ENCODE measurements around the gene UNC93B1. TPM values are rescaled to one million over a fixed set of nuclear protein-coding genes. Genes with fewer than 3 reads are reported as not detected.
A peak's percentile ranks its signal among the peaks of the same experiment; 100 is the strongest.

UNC93B1 gene
- total and polyA plus RNA-seq, 8 donors: 11.6 to 215 (median 35.1) TPM

GRCh38 chr11:68051191-68052136, 47.6 kb upstream of the UNC93B1 start:
- Histone ChIP-seq H3K4me3 (no peak overlapping the region), H3K9me3 (no peaks in the 10 kb centered on the region), H3K4me1 (peaks cover 0 to 11% (median 5%) of the 10 kb centered on the region in 4 donors), H3K27me3 (no peaks in the 10 kb centered on the region), H3K27ac (peak overlapping the region in 4 of 5 donors; percentile 4 to 46 (median 16)), H3K36me3 (peaks cover 34 to 91% (median 83%) of the 10 kb centered on the region in 4 donors)
- WGBS, 5 donors: 46 to 65% (median 58%) methylated on average over 10 to 14 of the region's 14 CpGs
- peak in 1 of 2 donors; percentile 25 for DNase-seq
- intact Hi-C loops (cut with DNase I; ENCODE audit: low total_unique reads): no loop called here
- no peak for TF ChIP-seq POLR2A (IDR thresholded peaks at IDR 0.05)
- no peak for TF ChIP-seq CTCF (IDR thresholded peaks at IDR 0.05)
- TF ChIP-seq EP300 (IDR thresholded peaks at IDR 0.05): no peak
- TF ChIP-seq POLR2AphosphoS5 (IDR thresholded peaks at IDR 0.05): no peak

- TF ChIP-seq POLR2A (IDR thresholded peaks at IDR 0.05): no peak
- TF ChIP-seq POLR2AphosphoS5 (IDR thresholded peaks at IDR 0.05): no peak
- TF ChIP-seq EP300 (IDR thresholded peaks at IDR 0.05): no peak
- TF ChIP-seq CTCF (IDR thresholded peaks at IDR 0.05): no peak
- 80 to 95% (median 92%) methylated on average over 2 to 18 of the region's 18 CpGs for WGBS, 5 donors
- intact Hi-C loops (cut with DNase I; ENCODE audit: low total_unique reads): no loop called here
- Histone ChIP-seq H3K4me1 (peaks cover 0 to 11% (median 5%) of the 10 kb centered on the region in 4 donors), H3K4me3 (no peak overlapping the region), H3K27me3 (no peaks in the 10 kb centered on the region), H3K36me3 (peaks cover 43 to 100% (median 93%) of the 10 kb centered on the region in 4 donors), H3K27ac (no peak overlapping the region), H3K9me3 (no peaks in the 10 kb centered on the region)
- DNase-seq: no peak
Observed at GRCh38 chr11:68050371-68050841, 46.5 kb upstream of the UNC93B1 start.

GRCh38 chr11:68049509-68050370, 45.8 kb upstream of the UNC93B1 start:
- Histone ChIP-seq H3K4me3 (no peak overlapping the region), H3K27ac (no peak overlapping the region), H3K9me3 (no peaks in the 10 kb centered on the region), H3K4me1 (peaks cover 0 to 11% (median 5%) of the 10 kb centered on the region in 4 donors), H3K27me3 (no peaks in the 10 kb centered on the region), H3K36me3 (peaks cover 49 to 100% (median 96%) of the 10 kb centered on the region in 4 donors)
- peak in 1 of 2 donors; percentile 41 for DNase-seq
- WGBS, 5 donors: 75 to 92% (median 83%) methylated on average over 11 to 40 of the region's 40 CpGs
- intact Hi-C loops (cut with DNase I; ENCODE audit: low total_unique reads): no loop called here
- no peak for TF ChIP-seq EP300 (IDR thresholded peaks at IDR 0.05)
- no peak for TF ChIP-seq POLR2AphosphoS5 (IDR thresholded peaks at IDR 0.05)
- TF ChIP-seq CTCF (IDR thresholded peaks at IDR 0.05): no peak
- TF ChIP-seq POLR2A (IDR thresholded peaks at IDR 0.05): no peak
